Esophagus muscularis mucosa (tissue), 4 donors: Measurements from ENCODE around the gene PAAF1.

Experiments
- EP300 ChIP-seq: sonication (generic); formaldehyde crosslinking; IDR thresholded peaks from one replicate; pipeline ENCODE4 v1.6.1; 2017; ENCODE audit warnings: antibody characterized with exemption
- POLR2A ChIP-seq: fragments of 450-650 bp; IDR thresholded peaks from one replicate; pipeline ENCODE4 v1.6.1; 2017; ENCODE audit warnings: antibody characterized with exemption, moderate library complexity, mild to moderate bottlenecking, low read depth
- TF ChIP-seq, protein P1 (sequence below), 3 experiments: fragments of 200-600 bp in 2 of 3; fragments of 450-650 bp in 1 of 3; sonication (generic) in 2 of 3; IDR thresholded peaks; one replicate each; pipeline ENCODE4 v1.5.1; 2017 to 2019; ENCODE audit warnings: antibody characterized with exemption in 3 of 3, mild to moderate bottlenecking in 2 of 3, moderate library complexity in 1 of 3

DNA sequence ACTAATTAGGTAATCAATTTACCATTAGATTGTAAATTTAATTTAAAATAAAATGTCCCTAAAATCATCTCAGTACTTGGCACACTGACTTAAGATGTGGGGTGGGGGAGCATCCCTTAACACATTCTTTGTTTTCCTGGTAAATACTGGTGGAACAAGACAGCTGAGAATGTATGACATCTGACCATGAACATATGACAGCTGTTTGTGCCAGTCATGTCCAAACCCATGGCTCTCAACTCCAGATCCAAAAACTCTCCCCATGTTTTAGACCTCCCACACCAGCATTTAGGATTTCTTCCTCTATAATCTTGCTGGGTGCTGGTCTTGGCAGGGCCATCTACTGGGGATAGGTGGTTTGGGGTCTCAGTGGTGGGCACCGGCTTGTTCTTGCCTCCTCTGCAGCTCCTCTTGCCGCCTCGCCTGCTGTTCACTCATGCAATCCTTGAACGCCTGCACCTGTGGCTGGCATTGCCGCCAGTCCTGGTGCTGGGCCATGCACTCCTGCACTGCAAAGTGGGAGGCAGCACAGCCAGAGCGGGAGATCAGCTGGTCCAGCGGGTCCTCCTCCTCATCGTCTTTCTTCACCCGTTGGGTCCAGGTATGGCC, 3.9 kb upstream of the PAAF1 start:
- TF ChIP-seq POLR2A = no peak
- TF ChIP-seq, protein P1, sequence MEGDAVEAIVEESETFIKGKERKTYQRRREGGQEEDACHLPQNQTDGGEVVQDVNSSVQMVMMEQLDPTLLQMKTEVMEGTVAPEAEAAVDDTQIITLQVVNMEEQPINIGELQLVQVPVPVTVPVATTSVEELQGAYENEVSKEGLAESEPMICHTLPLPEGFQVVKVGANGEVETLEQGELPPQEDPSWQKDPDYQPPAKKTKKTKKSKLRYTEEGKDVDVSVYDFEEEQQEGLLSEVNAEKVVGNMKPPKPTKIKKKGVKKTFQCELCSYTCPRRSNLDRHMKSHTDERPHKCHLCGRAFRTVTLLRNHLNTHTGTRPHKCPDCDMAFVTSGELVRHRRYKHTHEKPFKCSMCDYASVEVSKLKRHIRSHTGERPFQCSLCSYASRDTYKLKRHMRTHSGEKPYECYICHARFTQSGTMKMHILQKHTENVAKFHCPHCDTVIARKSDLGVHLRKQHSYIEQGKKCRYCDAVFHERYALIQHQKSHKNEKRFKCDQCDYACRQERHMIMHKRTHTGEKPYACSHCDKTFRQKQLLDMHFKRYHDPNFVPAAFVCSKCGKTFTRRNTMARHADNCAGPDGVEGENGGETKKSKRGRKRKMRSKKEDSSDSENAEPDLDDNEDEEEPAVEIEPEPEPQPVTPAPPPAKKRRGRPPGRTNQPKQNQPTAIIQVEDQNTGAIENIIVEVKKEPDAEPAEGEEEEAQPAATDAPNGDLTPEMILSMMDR (IDR thresholded peaks at IDR 0.05) = no peak
- TF ChIP-seq EP300 = no peak
